A673 (cell line): ENCODE measurements around the gene CEP97.

Source experiments
- CTCF ChIP-seq: fragments of 300-800, 200-600 bp; sonication (generic); conservative IDR thresholded peaks from 2 replicates; pipeline ENCODE4 v1.5.1; 2017; ENCODE audit warnings: low read depth, mild to moderate bottlenecking, antibody characterized with exemption, low read length, moderate library complexity, mixed read lengths
- EZH2 ChIP-seq: fragments of 200-600 bp; sonication (generic); IDR thresholded peaks from 2 replicates; pipeline ENCODE4 v1.6.1; 2017; ENCODE audit warnings: borderline replicate concordance, low read depth, mild to moderate bottlenecking, mixed read lengths, antibody characterized with exemption, low read length; ENCODE audit not compliant: poor library complexity, severe bottlenecking

- TF ChIP-seq CTCF (no peak), EZH2 (no peak)
Observed at GRCh38 chr3:101677436-101678286, 46.8 kb upstream of the CEP97 start.
